Renal cortex interstitium (tissue), 11 donors: Measurements from ENCODE around the gene ABLIM2. TPM values are rescaled to one million over a fixed set of nuclear protein-coding genes. Genes with fewer than 3 reads are reported as not detected.

Experiments
- DNase-seq, 11 donors: peaks; one replicate each; pipeline ENCODE4 v3.0.0-alpha.2; 2013; ENCODE audit warnings: low read depth in 9 of 11, low spot score in 4 of 11; ENCODE audit errors: extremely low read depth in 1 of 11
- polyA plus RNA-seq, 3 donors: library from polyadenylated mRNA; unstranded; fragments of 120-200 nt; gene quantifications; one replicate each; pipeline ENCODE4 v1.2.1, GENCODE V29; 2013; ENCODE audit not compliant: insufficient read length in 3 of 3

ABLIM2 gene
- polyA plus RNA-seq, 3 donors: 4.9 to 8.1 (median 5.6) TPM

- DNase-seq: no peak
Observed at GRCh38 chr4:8084031-8084660, 74.5 kb downstream of the ABLIM2 start.

GRCh38 chr4:8083086-8083825 lies 75.4 kb downstream of the ABLIM2 start:
- no peak for DNase-seq

- DNase-seq: no peak
Observed at GRCh38 chr4:8082517-8083055, 76.0 kb downstream of the ABLIM2 start.

- DNase-seq: no peak
Observed at GRCh38 chr4:8081621-8082516, 76.7 kb downstream of the ABLIM2 start.

- DNase-seq: no peak
Observed at GRCh38 chr4:8081171-8081570, 77.4 kb downstream of the ABLIM2 start.

GRCh38 chr4:8080754-8081065 lies 77.9 kb downstream of the ABLIM2 start:
- DNase-seq: no peak

GRCh38 chr4:8079916-8080753 lies 78.5 kb downstream of the ABLIM2 start:
- DNase-seq: no peak

- DNase-seq: no peak
Observed at GRCh38 chr4:8079031-8079885, 79.4 kb downstream of the ABLIM2 start.

- DNase-seq: no peak
Observed at GRCh38 chr4:8078610-8079015, 80.0 kb downstream of the ABLIM2 start.

GRCh38 chr4:8078109-8078494 lies 80.5 kb downstream of the ABLIM2 start:
- DNase-seq: no peak

GRCh38 chr4:8077181-8078108 lies 81.2 kb downstream of the ABLIM2 start:
- DNase-seq: no peak

- no peak for DNase-seq
Observed at GRCh38 chr4:8076023-8076422, 82.6 kb downstream of the ABLIM2 start.

GRCh38 chr4:8073206-8073863 lies 85.3 kb downstream of the ABLIM2 start:
- no peak for DNase-seq

- no peak for DNase-seq
Observed at GRCh38 chr4:8072235-8072968, 86.2 kb downstream of the ABLIM2 start.

GRCh38 chr4:8071766-8072165 lies 86.8 kb downstream of the ABLIM2 start:
- DNase-seq: no peak
